ENCODE results near the gene USF3. TPM values are rescaled to one million over a fixed set of nuclear protein-coding genes. Genes with fewer than 3 reads are reported as not detected.

The USF3 gene
- total RNA-seq, 4 donors from 2014 or later = 21.4 to 33.4 (median 26.3) TPM

GRCh38 chr3:113628316-113628715 lies 68.1 kb downstream of the USF3 start:
- intact Hi-C loops (cut with DNase I) = loop anchor here (10.0 kb wide), 1 partner anchor 134 kb away; no protein-coding TSS in a partner anchor
- Histone ChIP-seq H3K27ac (no peak overlapping the region), H3K9me3 (no peaks in the 10 kb centered on the region), H3K27me3 (no peaks in the 10 kb centered on the region), H3K4me3 (replicated peaks in 1 of 3) (no peak overlapping the region), H3K4me1 (peaks cover 0 to 11% of the 10 kb centered on the region in 2 donors), H3K36me3 (no peaks in the 10 kb centered on the region)
- TF ChIP-seq, protein P1, sequence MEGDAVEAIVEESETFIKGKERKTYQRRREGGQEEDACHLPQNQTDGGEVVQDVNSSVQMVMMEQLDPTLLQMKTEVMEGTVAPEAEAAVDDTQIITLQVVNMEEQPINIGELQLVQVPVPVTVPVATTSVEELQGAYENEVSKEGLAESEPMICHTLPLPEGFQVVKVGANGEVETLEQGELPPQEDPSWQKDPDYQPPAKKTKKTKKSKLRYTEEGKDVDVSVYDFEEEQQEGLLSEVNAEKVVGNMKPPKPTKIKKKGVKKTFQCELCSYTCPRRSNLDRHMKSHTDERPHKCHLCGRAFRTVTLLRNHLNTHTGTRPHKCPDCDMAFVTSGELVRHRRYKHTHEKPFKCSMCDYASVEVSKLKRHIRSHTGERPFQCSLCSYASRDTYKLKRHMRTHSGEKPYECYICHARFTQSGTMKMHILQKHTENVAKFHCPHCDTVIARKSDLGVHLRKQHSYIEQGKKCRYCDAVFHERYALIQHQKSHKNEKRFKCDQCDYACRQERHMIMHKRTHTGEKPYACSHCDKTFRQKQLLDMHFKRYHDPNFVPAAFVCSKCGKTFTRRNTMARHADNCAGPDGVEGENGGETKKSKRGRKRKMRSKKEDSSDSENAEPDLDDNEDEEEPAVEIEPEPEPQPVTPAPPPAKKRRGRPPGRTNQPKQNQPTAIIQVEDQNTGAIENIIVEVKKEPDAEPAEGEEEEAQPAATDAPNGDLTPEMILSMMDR (IDR thresholded peaks at IDR 0.05) = no peak
- TF ChIP-seq POLR2A (IDR thresholded peaks at IDR 0.05) = no peak
- DNase-seq = no peak
- 87 to 100% methylated on average over 2 of the region's 2 CpGs for WGBS, 2 donors

- Histone ChIP-seq H3K36me3 (no peaks in the 10 kb centered on the region), H3K4me1 (peaks cover 0 to 11% of the 10 kb centered on the region in 2 donors), H3K9me3 (no peaks in the 10 kb centered on the region), H3K27me3 (no peaks in the 10 kb centered on the region), H3K27ac (no peak overlapping the region), H3K4me3 (replicated peaks in 1 of 3) (no peak overlapping the region)
- intact Hi-C loops (cut with DNase I) = loop anchor here (10.0 kb wide), 1 partner anchor 132 kb away; no protein-coding TSS in a partner anchor
- no peak for TF ChIP-seq POLR2A (IDR thresholded peaks at IDR 0.05)
- TF ChIP-seq, protein P1 (IDR thresholded peaks at IDR 0.05) = peak; percentile 64 to 89 (median 76)
- peak; percentile 46 to 51 for DNase-seq
- 24 to 25% methylated on average over 10 of the region's 10 CpGs for WGBS, 2 donors
Observed at GRCh38 chr3:113626503-113627371, 69.7 kb downstream of the USF3 start.

- DNase-seq = no peak
- intact Hi-C loops (cut with DNase I) = loop anchor here (10.0 kb wide), 1 partner anchor 131 kb away; no protein-coding TSS in a partner anchor
- WGBS, 2 donors = 65 to 79% methylated on average over 12 of the region's 12 CpGs
- no peaks in the 10 kb centered on the region for H3K27me3 ChIP-seq
- no peak overlapping the region for H3K4me3 ChIP-seq (replicated peaks in 1 of 3)
- H3K9me3 ChIP-seq = no peaks in the 10 kb centered on the region
- H3K27ac ChIP-seq = no peak overlapping the region
- H3K4me1 ChIP-seq = peaks cover 0 to 11% of the 10 kb centered on the region in 2 donors
- H3K36me3 ChIP-seq = no peaks in the 10 kb centered on the region
- no peak for TF ChIP-seq POLR2A (IDR thresholded peaks at IDR 0.05)
- TF ChIP-seq, protein P1 (IDR thresholded peaks at IDR 0.05) = no peak
Observed at GRCh38 chr3:113625834-113626233, 70.6 kb downstream of the USF3 start.

DNA sequence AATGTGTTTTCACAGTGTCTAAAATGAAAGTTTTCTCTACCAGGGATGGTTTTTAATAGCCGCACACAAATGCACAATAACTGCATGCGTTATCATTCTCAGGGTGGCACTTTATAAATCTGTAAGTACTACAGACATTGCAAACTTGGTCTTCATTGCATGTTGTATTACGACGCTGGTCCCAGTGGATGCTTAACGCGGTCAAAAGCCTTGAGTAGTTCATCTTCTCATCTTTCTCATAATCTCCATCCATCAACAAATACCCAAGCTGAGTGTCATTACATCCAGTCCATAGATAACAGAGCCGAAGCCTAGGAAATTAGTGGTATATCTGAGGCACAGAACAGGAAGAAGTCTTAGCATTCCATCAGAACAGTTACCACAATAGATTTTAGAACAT lies 72.6 kb downstream of the USF3 start:
- Histone ChIP-seq H3K9me3 (no peaks in the 10 kb centered on the region), H3K27ac (no peak overlapping the region), H3K36me3 (no peaks in the 10 kb centered on the region), H3K27me3 (no peaks in the 10 kb centered on the region), H3K4me3 (replicated peaks in 1 of 3) (no peak overlapping the region), H3K4me1 (no peaks in the 10 kb centered on the region)
- WGBS, 2 donors = 87 to 88% methylated on average over 7 of the region's 7 CpGs
- no peak for DNase-seq
- TF ChIP-seq POLR2A (IDR thresholded peaks at IDR 0.05) = no peak
- TF ChIP-seq, protein P1 (IDR thresholded peaks at IDR 0.05) = no peak
- intact Hi-C loops (cut with DNase I) = loop anchor here (10.0 kb wide), 1 partner anchor 129 kb away; no protein-coding TSS in a partner anchor

- DNase-seq = no peak
- 27 to 35% methylated on average over 19 of the region's 19 CpGs for WGBS, 2 donors
- no peaks in the 10 kb centered on the region for H3K4me1 ChIP-seq
- no peaks in the 10 kb centered on the region for H3K36me3 ChIP-seq
- no peaks in the 10 kb centered on the region for H3K9me3 ChIP-seq
- intact Hi-C loops (cut with DNase I) = loop anchor here (10.0 kb wide), 1 partner anchor 129 kb away; no protein-coding TSS in a partner anchor
- H3K4me3 ChIP-seq (replicated peaks in 1 of 3) = no peak overlapping the region
- H3K27ac ChIP-seq = no peak overlapping the region
- no peaks in the 10 kb centered on the region for H3K27me3 ChIP-seq
- no peak for TF ChIP-seq POLR2A (IDR thresholded peaks at IDR 0.05)
- TF ChIP-seq, protein P1 (IDR thresholded peaks at IDR 0.05) = no peak
Observed at GRCh38 chr3:113623324-113623723, 73.1 kb downstream of the USF3 start.

Measured in thyroid gland (tissue), 4 donors.